ENCODE data around the gene AAR2.

GRCh38 chr20:36210436-36211021 lies 25.7 kb upstream of the AAR2 start:
- no peak for TF ChIP-seq CTCF (IDR thresholded peaks at IDR 0.05)
- TF ChIP-seq POLR2AphosphoS5 (IDR thresholded peaks at IDR 0.05) = no peak
- no peak for TF ChIP-seq POLR2A (IDR thresholded peaks at IDR 0.05)
- no peak for TF ChIP-seq EP300 (IDR thresholded peaks at IDR 0.05; ENCODE audit: low read depth)

Data from transverse colon (tissue), 4 donors.